Osteoblast (primary cell): Measurements from ENCODE around the gene ELANE. TPM values are rescaled to one million over a fixed set of nuclear protein-coding genes. Genes with fewer than 3 reads are reported as not detected.
A peak's percentile ranks its signal among the peaks of the same experiment; 100 is the strongest.

Experiments used
- DNase-seq: peaks from one replicate; pipeline ENCODE4 v3.0.0; 2011; ENCODE audit warnings: low spot score, mixed read lengths; ENCODE audit not compliant: insufficient read length; ENCODE audit errors: missing footprints
- H2AFZ ChIP-seq: 2 replicates; pipeline ENCODE4 v1.6.0; 2011; ENCODE audit warnings: mild to moderate bottlenecking, low read length
- H3K27ac ChIP-seq: 2 replicates; pipeline ENCODE4 v1.5.1; 2011; ENCODE audit warnings: mild to moderate bottlenecking, low read depth, low read length, moderate library complexity
- H3K27me3 ChIP-seq: 2 replicates; pipeline ENCODE4 v1.6.0; 2012; ENCODE audit warnings: mild to moderate bottlenecking, control low read depth, inconsistent platforms, low read length, moderate library complexity; ENCODE audit not compliant: insufficient read depth
- H3K36me3 ChIP-seq: 2 replicates; pipeline ENCODE4 v1.5.1; 2011; ENCODE audit warnings: mild to moderate bottlenecking, low read length, control low read depth, moderate library complexity; ENCODE audit not compliant: insufficient read depth
- H3K4me1 ChIP-seq: 2 replicates; pipeline ENCODE4 v1.5.1; 2011; ENCODE audit warnings: mild to moderate bottlenecking, low read length, control low read depth, moderate library complexity; ENCODE audit not compliant: insufficient read depth
- H3K4me2 ChIP-seq: 2 replicates; pipeline ENCODE4 v1.6.0; 2011; ENCODE audit warnings: mild to moderate bottlenecking, low read length; ENCODE audit not compliant: insufficient read depth
- H3K4me3 ChIP-seq: fragments of 200-600 bp; sonication (generic); 3 replicates; pipeline ENCODE4 v1.5.1; 2012; ENCODE audit warnings: mild to moderate bottlenecking, low read length, inconsistent platforms; ENCODE audit not compliant: insufficient read depth
- H3K79me2 ChIP-seq: 2 replicates; pipeline ENCODE4 v1.6.0; 2012; ENCODE audit warnings: mild to moderate bottlenecking, low read length, control low read depth, inconsistent platforms; ENCODE audit not compliant: insufficient read depth
- H3K9me3 ChIP-seq: 2 replicates; pipeline ENCODE4 v1.5.1; 2011; ENCODE audit warnings: low read depth, low read length, control low read depth
- H4K20me1 ChIP-seq: 2 replicates; pipeline ENCODE4 v1.6.0; 2012; ENCODE audit warnings: mild to moderate bottlenecking, low read length, control low read depth; ENCODE audit not compliant: insufficient read depth
- total RNA-seq: library from RNA; depleted of rRNA; stranded (reverse); fragments of >200 nt; gene quantifications from 2 replicates; pipeline ENCODE4 v1.2.3, GENCODE V29; 2012
- TF ChIP-seq, protein P1 (sequence below): IDR thresholded peaks from 2 replicates; pipeline ENCODE4 v1.5.1; 2011; ENCODE audit warnings: mild to moderate bottlenecking, low read depth, low read length, moderate library complexity; ENCODE audit errors: extremely low read depth

ELANE gene
- total RNA-seq, 1 donor: 0.36 TPM

DNA sequence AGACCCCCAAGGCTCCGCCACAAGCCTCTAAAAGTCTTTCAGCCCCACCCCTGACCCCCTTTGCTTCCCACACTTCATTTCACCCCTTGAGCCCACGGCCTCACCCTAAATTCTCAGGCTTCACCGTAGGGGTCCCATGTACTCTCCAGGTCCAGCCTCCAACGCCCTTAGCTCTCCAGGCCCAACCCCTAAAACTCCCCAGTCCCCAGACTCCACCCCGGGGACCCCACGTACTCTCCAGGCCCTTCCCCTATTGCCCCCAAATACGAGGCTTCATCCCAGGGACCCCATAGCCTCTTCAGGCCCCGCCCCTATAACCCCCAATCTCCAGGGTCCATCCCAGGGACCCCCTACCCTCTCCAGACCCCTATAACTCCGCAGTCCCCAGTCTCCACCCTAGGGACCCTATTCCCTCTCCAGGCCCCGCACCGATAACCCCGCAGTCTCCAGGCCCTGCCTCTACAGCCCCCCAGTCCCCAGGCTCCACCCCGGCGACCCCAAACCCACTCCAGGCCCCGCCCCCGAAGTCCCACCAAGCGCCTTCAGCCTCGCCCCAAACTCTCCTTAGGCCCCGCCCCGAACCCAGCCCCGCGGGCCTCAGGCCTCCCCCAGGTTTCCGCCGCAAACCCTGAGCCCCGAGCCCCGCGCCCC, 40.3 kb downstream of the ELANE start:
- peak overlapping the region; percentile 96 for H3K4me3 ChIP-seq
- H3K36me3 ChIP-seq: peaks cover 8% of the 10 kb centered on the region
- peaks cover 4% of the 10 kb centered on the region for H4K20me1 ChIP-seq
- H3K4me1 ChIP-seq: peaks cover 5% of the 10 kb centered on the region
- H3K9me3 ChIP-seq: no peaks in the 10 kb centered on the region
- peaks cover 25% of the 10 kb centered on the region for H3K79me2 ChIP-seq
- TF ChIP-seq, protein P1, sequence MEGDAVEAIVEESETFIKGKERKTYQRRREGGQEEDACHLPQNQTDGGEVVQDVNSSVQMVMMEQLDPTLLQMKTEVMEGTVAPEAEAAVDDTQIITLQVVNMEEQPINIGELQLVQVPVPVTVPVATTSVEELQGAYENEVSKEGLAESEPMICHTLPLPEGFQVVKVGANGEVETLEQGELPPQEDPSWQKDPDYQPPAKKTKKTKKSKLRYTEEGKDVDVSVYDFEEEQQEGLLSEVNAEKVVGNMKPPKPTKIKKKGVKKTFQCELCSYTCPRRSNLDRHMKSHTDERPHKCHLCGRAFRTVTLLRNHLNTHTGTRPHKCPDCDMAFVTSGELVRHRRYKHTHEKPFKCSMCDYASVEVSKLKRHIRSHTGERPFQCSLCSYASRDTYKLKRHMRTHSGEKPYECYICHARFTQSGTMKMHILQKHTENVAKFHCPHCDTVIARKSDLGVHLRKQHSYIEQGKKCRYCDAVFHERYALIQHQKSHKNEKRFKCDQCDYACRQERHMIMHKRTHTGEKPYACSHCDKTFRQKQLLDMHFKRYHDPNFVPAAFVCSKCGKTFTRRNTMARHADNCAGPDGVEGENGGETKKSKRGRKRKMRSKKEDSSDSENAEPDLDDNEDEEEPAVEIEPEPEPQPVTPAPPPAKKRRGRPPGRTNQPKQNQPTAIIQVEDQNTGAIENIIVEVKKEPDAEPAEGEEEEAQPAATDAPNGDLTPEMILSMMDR: no peak
- no peak for DNase-seq
- H3K27ac ChIP-seq: peak overlapping the region; percentile 24
- H3K27me3 ChIP-seq: no peaks in the 10 kb centered on the region
- H2AFZ ChIP-seq: no peak overlapping the region
- H3K4me2 ChIP-seq: peak overlapping the region; percentile 83

GRCh38 chr19:892894-893689, 41.0 kb downstream of the ELANE start, which contains the start of the genes MED16 and RNU6-9:
Gene MED16, minus strand, starts transcription at chr19:893187. Its CDS starts 2,056 bp downstream, at chr19:891131.
Gene RNU6-9, plus strand, starts transcription at chr19:893484.
- TF ChIP-seq, protein P1: no peak
- Histone ChIP-seq H3K36me3 (peaks cover 8% of the 10 kb centered on the region), H3K27ac (peak within 1 kb of the TSS; percentile 93), H3K4me1 (peaks cover 5% of the 10 kb centered on the region), H3K27me3 (no peaks in the 10 kb centered on the region), H3K9me3 (no peaks in the 10 kb centered on the region), H3K4me3 (peak within 1 kb of the TSS; percentile 96), H4K20me1 (peaks cover 4% of the 10 kb centered on the region), H3K4me2 (peak within 1 kb of the TSS; percentile 83), H3K79me2 (peaks cover 25% of the 10 kb centered on the region), H2AFZ (peak within 1 kb of the TSS; percentile 88)
- DNase-seq: peak; percentile 100

DNA sequence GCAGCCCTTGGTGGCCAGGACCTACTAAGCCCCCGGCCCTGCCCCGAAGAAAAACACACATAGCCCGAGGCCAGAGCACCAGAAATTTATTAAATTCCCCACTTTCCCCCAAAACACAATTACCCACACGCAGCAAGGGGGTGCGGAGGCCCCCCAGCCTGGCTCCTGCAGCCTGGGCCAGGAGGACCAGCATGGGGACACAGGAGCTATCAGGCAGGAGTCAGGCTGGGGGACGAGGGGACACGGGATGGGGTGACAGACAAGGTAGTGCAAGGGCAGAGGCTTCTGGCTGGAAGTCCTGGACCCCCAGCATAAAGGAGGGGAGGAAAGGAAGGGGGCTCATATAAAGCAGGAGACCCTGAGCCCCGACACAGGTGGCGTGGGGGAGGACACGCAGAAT, 44.3 kb downstream of the ELANE start:
- peaks cover 10% of the 10 kb centered on the region for H3K79me2 ChIP-seq
- H3K27ac ChIP-seq: no peak overlapping the region
- no peak overlapping the region for H2AFZ ChIP-seq
- peaks cover 5% of the 10 kb centered on the region for H3K4me1 ChIP-seq
- H3K4me2 ChIP-seq: no peak overlapping the region
- no peak overlapping the region for H3K4me3 ChIP-seq
- DNase-seq: peak; percentile 90
- no peaks in the 10 kb centered on the region for H3K27me3 ChIP-seq
- peaks cover 8% of the 10 kb centered on the region for H3K36me3 ChIP-seq
- H4K20me1 ChIP-seq: peaks cover 5% of the 10 kb centered on the region
- H3K9me3 ChIP-seq: no peaks in the 10 kb centered on the region
- TF ChIP-seq, protein P1: no peak

DNA sequence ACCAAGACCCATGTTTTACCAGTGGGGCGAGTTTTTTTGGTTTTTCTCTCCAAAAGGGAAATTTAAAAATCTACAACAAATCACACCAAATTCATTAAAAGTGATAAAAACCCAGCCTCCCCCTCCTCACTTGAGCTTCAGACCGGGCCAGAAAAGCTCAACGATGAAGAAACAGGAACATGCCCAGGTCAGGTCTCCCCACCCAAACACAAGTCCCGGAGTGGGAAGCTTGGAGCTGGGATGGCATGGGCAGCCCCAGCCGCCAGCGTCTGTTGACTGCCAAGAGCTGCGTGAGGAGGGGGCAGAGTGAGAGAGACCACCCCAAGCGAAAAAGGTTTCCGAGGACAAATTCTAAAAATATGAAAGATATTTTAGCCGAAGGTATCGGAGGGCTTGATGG, 44.9 kb downstream of the ELANE start:
- Histone ChIP-seq H4K20me1 (peaks cover 9% of the 10 kb centered on the region), H2AFZ (no peak overlapping the region), H3K4me3 (no peak overlapping the region), H3K36me3 (peaks cover 12% of the 10 kb centered on the region), H3K4me2 (no peak overlapping the region), H3K4me1 (peaks cover 3% of the 10 kb centered on the region), H3K79me2 (peaks cover 9% of the 10 kb centered on the region), H3K9me3 (no peaks in the 10 kb centered on the region), H3K27ac (no peak overlapping the region), H3K27me3 (no peaks in the 10 kb centered on the region)
- DNase-seq: no peak
- TF ChIP-seq, protein P1: no peak
